Dendritic cell treated with granulocyte-macrophage colony-stimulating factor and Interleukin-4, amounts not matched to agents 40 ng/mL and 50 ng/mL, for 4 days (primary cell): Measurements from ENCODE around the gene CENATAC.
"Not testable (repeated sequence)": the region's sequence is repeated elsewhere in the genome, so short reads cannot be mapped to it uniquely, and the experiment has no call there.

Experiments used
- H3K27ac Mint-ChIP-seq: one replicate; pipeline ENCODE4 v1.8.0; 2022; ENCODE audit warnings: mild to moderate bottlenecking, mixed read lengths
- H3K27me3 Mint-ChIP-seq: one replicate; pipeline ENCODE4 v1.8.0; 2022; ENCODE audit warnings: mild to moderate bottlenecking, mixed read lengths
- H3K36me3 Mint-ChIP-seq: one replicate; pipeline ENCODE4 v1.8.0; 2022; ENCODE audit warnings: low read depth, mixed read lengths
- H3K4me1 Mint-ChIP-seq: one replicate; pipeline ENCODE4 v1.8.0; 2022; ENCODE audit warnings: low read depth, mixed read lengths
- H3K4me3 Mint-ChIP-seq: one replicate; pipeline ENCODE4 v1.8.0; 2022; ENCODE audit warnings: mild to moderate bottlenecking, moderate library complexity, mixed read lengths
- H3K9me3 Mint-ChIP-seq: one replicate; pipeline ENCODE4 v1.8.0; 2022; ENCODE audit warnings: mixed read lengths
- intact Hi-C: fragments of 100-400 bp; cut with micrococcal nuclease; formaldehyde crosslinking; loops from one replicate; pipeline ENCODE4 v1.15.0; 2022

CENATAC gene

GRCh38 chr11:119025978-119026766 lies 28.2 kb downstream of the CENATAC start:
- no peaks in the 10 kb centered on the region for H3K27me3 Mint-ChIP-seq
- H3K9me3 Mint-ChIP-seq = no peaks in the 10 kb centered on the region
- no peak overlapping the region for H3K4me3 Mint-ChIP-seq
- H3K36me3 Mint-ChIP-seq = peaks cover 88% of the 10 kb centered on the region
- H3K4me1 Mint-ChIP-seq = peaks cover 45% of the 10 kb centered on the region
- intact Hi-C loops = no loop called here
- H3K27ac Mint-ChIP-seq = no peak overlapping the region

GRCh38 chr11:119026970-119027369 lies 29.0 kb downstream of the CENATAC start:
- Mint-ChIP-seq H3K4me3 (no peak overlapping the region), H3K27ac (peak overlapping the region; percentile 90), H3K4me1 (peaks cover 45% of the 10 kb centered on the region), H3K9me3 (no peaks in the 10 kb centered on the region), H3K36me3 (peaks cover 81% of the 10 kb centered on the region), H3K27me3 (no peaks in the 10 kb centered on the region)
- intact Hi-C loops = no loop called here

GRCh38 chr11:119027561-119028345 lies 29.8 kb downstream of the CENATAC start:
- H3K4me1 Mint-ChIP-seq = peaks cover 41% of the 10 kb centered on the region
- H3K4me3 Mint-ChIP-seq = no peak overlapping the region
- peaks cover 73% of the 10 kb centered on the region for H3K36me3 Mint-ChIP-seq
- H3K27me3 Mint-ChIP-seq = no peaks in the 10 kb centered on the region
- intact Hi-C loops = no loop called here
- H3K27ac Mint-ChIP-seq = peak overlapping the region; percentile 90
- H3K9me3 Mint-ChIP-seq = no peaks in the 10 kb centered on the region

- Mint-ChIP-seq H3K9me3 (no peaks in the 10 kb centered on the region), H3K4me3 (peak overlapping the region; percentile 86), H3K27ac (peak overlapping the region; percentile 90), H3K36me3 (peaks cover 65% of the 10 kb centered on the region), H3K27me3 (no peaks in the 10 kb centered on the region), H3K4me1 (peaks cover 37% of the 10 kb centered on the region)
- intact Hi-C loops = no loop called here
These were observed 30.6 kb downstream of the CENATAC start for GRCh38 chr11:119028346-119029068.

DNA sequence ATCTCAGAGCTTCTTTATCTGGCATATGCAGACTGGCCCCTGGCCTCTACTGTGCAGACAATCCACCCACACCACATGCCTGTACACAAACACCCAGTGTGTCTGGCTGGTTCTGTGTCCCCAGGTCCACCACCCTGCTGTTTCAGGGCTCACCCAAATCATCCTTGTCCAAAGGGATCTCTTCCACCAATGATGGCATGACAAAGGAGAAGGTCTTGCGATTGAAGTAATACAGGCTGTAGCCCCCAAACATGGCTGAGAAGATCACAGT lies 31.1 kb downstream of the CENATAC start:
- intact Hi-C loops = no loop called here
- peaks cover 34% of the 10 kb centered on the region for H3K4me1 Mint-ChIP-seq
- peak overlapping the region; percentile 86 for H3K4me3 Mint-ChIP-seq
- peaks cover 60% of the 10 kb centered on the region for H3K36me3 Mint-ChIP-seq
- H3K9me3 Mint-ChIP-seq = no peaks in the 10 kb centered on the region
- peaks cover 2% of the 10 kb centered on the region for H3K27me3 Mint-ChIP-seq
- peak overlapping the region; percentile 90 for H3K27ac Mint-ChIP-seq

- Mint-ChIP-seq H3K36me3 (peaks cover 55% of the 10 kb centered on the region), H3K27ac (peak overlapping the region; percentile 90), H3K9me3 (no peaks in the 10 kb centered on the region), H3K4me3 (peak overlapping the region; percentile 86), H3K4me1 (peaks cover 34% of the 10 kb centered on the region), H3K27me3 (peaks cover 2% of the 10 kb centered on the region)
- intact Hi-C loops = loop anchor here (1.0 kb wide), 2 partner anchors 11 to 31 kb away; partner anchors contain the start of genes CENATAC, RPS25 and TRAPPC4
These were observed 31.5 kb downstream of the CENATAC start for GRCh38 chr11:119029340-119030028.

DNA sequence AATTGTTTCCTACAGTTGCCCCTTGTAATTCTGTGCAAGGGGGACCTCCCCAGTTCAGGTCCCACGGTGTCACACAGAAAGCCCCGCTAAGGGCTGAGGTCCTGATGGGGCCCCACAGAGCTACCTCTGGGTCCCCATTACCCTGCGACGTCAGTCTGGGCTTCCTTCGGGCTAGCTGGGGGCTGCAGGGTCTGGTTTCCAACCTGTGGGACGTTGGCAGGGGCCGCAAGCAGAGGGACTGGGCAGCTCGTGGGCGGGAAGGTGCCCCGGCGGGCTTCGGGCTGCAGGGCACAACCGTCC lies 32.0 kb downstream of the CENATAC start:
- peaks cover 2% of the 10 kb centered on the region for H3K27me3 Mint-ChIP-seq
- intact Hi-C loops = loop anchor here (1.0 kb wide), 2 partner anchors 12 to 32 kb away; partner anchors contain the start of genes CENATAC, RPS25 and TRAPPC4
- H3K4me1 Mint-ChIP-seq = peaks cover 34% of the 10 kb centered on the region
- peaks cover 50% of the 10 kb centered on the region for H3K36me3 Mint-ChIP-seq
- peak overlapping the region; percentile 86 for H3K4me3 Mint-ChIP-seq
- H3K27ac Mint-ChIP-seq = peak overlapping the region; percentile 90
- no peaks in the 10 kb centered on the region for H3K9me3 Mint-ChIP-seq

- H3K4me1 Mint-ChIP-seq = peaks cover 34% of the 10 kb centered on the region
- peaks cover 2% of the 10 kb centered on the region for H3K27me3 Mint-ChIP-seq
- H3K9me3 Mint-ChIP-seq = no peaks in the 10 kb centered on the region
- H3K27ac Mint-ChIP-seq = peak within 1 kb of the TSS; percentile 90
- peak within 1 kb of the TSS; percentile 86 for H3K4me3 Mint-ChIP-seq
- intact Hi-C loops = loop anchor here (1.0 kb wide), 2 partner anchors 12 to 32 kb away; partner anchors contain the start of genes CENATAC, RPS25 and TRAPPC4
- peaks cover 45% of the 10 kb centered on the region for H3K36me3 Mint-ChIP-seq
These were observed 32.5 kb downstream of the CENATAC start, which contains the start of gene SLC37A4 for GRCh38 chr11:119030329-119031047. Gene SLC37A4, minus strand, starts transcription at chr11:119030877.

- no peak overlapping the region for H3K27ac Mint-ChIP-seq
- no peak overlapping the region for H3K4me3 Mint-ChIP-seq
- H3K27me3 Mint-ChIP-seq = peaks cover 2% of the 10 kb centered on the region
- peaks cover 33% of the 10 kb centered on the region for H3K4me1 Mint-ChIP-seq
- H3K9me3 Mint-ChIP-seq = no peaks in the 10 kb centered on the region
- intact Hi-C loops = no loop called here
- peaks cover 31% of the 10 kb centered on the region for H3K36me3 Mint-ChIP-seq
These were observed 34.0 kb downstream of the CENATAC start for GRCh38 chr11:119031912-119032280.

- Mint-ChIP-seq H3K36me3 (peaks cover 16% of the 10 kb centered on the region), H3K4me1 (peaks cover 18% of the 10 kb centered on the region)
- H3K27ac Mint-ChIP-seq, H3K4me3 Mint-ChIP-seq, intact Hi-C loops, H3K27me3 Mint-ChIP-seq, H3K9me3 Mint-ChIP-seq: not testable (repeated sequence)
These were observed 35.5 kb downstream of the CENATAC start for GRCh38 chr11:119033421-119033820.

DNA sequence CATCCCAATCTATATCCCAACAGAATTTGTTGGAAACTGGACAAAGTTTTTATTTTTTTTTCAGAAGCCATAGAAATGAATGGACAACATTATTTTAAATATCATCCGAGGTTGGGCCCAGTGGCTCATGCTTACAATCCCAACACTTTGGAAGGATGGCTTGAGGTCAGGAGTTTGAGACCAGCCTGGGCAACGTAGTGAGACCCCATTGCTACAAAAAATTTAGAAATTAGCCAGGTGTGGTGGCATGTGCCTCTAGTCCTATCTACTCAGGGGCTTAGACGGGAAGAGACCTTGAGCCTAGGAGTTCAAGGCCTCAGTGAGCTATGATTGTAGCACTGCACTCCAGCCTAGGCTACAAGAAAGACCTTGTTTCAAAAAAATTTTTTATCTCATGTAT lies 36.9 kb downstream of the CENATAC start:
- H3K36me3 Mint-ChIP-seq = peaks cover 8% of the 10 kb centered on the region
- H3K27ac Mint-ChIP-seq = no peak overlapping the region
- H3K27me3 Mint-ChIP-seq = peaks cover 4% of the 10 kb centered on the region
- H3K4me1 Mint-ChIP-seq = peaks cover 14% of the 10 kb centered on the region
- no peak overlapping the region for H3K4me3 Mint-ChIP-seq
- no peaks in the 10 kb centered on the region for H3K9me3 Mint-ChIP-seq
- intact Hi-C loops = no loop called here

DNA sequence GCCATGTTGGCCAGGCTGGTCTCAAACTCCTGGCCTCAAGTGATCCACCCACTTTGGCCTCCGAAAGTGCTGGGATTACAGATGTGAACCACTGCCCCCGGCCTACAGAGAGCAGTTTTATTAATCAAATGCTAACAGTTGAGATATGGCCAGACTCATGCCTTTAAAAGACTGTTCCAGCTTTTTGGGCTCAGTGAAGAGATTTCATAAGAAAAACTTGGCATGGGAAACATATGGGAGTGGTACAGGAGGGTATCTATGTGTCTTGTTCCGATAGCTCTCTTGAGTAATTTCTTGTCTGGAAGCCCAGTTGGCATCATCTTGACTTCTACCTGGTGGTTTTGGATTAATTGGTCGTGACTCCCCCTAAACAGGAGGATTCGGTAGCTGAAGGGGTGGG lies 40.9 kb downstream of the CENATAC start:
- no peak overlapping the region for H3K4me3 Mint-ChIP-seq
- intact Hi-C loops = no loop called here
- no peak overlapping the region for H3K27ac Mint-ChIP-seq
- peaks cover 3% of the 10 kb centered on the region for H3K27me3 Mint-ChIP-seq
- peaks cover 10% of the 10 kb centered on the region for H3K4me1 Mint-ChIP-seq
- H3K9me3 Mint-ChIP-seq = no peaks in the 10 kb centered on the region
- no peaks in the 10 kb centered on the region for H3K36me3 Mint-ChIP-seq

DNA sequence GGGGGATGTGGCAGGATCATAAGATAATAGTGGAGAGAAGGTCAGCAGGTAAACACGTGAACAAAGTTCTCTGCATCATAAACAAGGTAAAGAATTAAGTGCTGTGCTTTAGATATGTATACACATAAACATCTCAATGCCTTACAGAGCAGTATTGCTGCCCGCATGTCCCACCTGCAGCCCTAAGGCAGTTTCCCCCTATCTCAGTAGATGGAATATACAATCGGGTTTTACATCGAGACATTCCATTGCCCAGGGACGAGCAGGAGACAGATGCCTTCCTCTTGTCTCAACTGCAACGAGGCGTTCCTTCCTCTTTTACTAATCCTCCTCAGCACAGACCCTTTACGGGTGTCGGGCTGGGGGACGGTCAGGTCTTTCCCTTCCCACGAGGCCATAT lies 41.5 kb downstream of the CENATAC start:
- H3K27me3 Mint-ChIP-seq, intact Hi-C loops, H3K36me3 Mint-ChIP-seq, H3K27ac Mint-ChIP-seq, H3K9me3 Mint-ChIP-seq: not testable (repeated sequence)
- Mint-ChIP-seq H3K4me3 (peak overlapping the region; percentile 35), H3K4me1 (peaks cover 10% of the 10 kb centered on the region)
